Measurements from ENCODE around the gene METTL26.

The METTL26 gene

DNA sequence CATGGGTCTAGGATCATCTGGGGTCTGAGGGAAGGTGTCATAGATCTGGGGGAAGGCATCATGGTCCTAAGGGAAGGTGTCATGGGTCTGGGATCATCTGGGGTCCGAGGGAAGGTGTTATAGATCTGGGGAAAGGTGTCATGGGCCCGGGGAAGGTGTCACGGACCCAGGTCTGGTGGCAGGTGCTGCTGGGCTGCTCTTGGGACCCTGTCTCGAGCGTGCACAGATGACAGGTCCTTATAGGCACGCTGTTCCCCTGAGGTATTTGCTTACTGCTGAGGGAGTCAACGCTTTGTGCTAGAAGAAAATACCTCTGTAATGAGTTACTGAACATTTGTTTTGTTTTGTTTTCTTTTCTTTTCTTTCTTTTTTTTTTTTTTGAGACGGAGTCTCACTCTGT lies 44.9 kb downstream of the METTL26 start:
- no peak for DNase-seq (ENCODE audit: low spot score)
- in situ Hi-C loops (cut with MboI; ENCODE audit: low pct_unique_long_range_greater_than_20kb, low sequenced_read_pairs, unreplicated experiment), result no loop called here
- TF ChIP-seq, protein P1, sequence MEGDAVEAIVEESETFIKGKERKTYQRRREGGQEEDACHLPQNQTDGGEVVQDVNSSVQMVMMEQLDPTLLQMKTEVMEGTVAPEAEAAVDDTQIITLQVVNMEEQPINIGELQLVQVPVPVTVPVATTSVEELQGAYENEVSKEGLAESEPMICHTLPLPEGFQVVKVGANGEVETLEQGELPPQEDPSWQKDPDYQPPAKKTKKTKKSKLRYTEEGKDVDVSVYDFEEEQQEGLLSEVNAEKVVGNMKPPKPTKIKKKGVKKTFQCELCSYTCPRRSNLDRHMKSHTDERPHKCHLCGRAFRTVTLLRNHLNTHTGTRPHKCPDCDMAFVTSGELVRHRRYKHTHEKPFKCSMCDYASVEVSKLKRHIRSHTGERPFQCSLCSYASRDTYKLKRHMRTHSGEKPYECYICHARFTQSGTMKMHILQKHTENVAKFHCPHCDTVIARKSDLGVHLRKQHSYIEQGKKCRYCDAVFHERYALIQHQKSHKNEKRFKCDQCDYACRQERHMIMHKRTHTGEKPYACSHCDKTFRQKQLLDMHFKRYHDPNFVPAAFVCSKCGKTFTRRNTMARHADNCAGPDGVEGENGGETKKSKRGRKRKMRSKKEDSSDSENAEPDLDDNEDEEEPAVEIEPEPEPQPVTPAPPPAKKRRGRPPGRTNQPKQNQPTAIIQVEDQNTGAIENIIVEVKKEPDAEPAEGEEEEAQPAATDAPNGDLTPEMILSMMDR (IDR thresholded peaks at IDR 0.05; ENCODE audit: extremely low read depth, insufficient read depth, missing control alignments), result no peak

DNA sequence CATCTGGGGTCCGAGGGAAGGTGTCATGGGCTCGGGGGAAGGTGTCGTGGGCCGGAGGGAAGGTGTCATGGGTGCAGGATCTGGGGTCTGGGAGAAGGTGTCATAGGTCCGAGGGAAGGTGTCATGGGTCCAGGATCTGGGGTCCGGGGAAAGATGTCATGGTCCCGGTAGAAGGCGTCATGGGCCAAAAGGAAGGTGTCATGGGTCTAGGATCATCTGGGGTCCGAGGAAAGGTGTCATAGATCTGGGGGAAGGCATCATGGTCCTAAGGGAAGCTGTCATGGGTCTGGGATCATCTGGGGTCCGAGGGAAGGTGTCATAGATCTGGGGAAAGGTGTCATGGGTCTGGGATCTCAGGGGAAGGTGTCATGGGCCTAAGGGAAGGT lies 45.3 kb downstream of the METTL26 start:
- TF ChIP-seq, protein P1 (IDR thresholded peaks at IDR 0.05; ENCODE audit: extremely low read depth, insufficient read depth, missing control alignments), result no peak
- DNase-seq (ENCODE audit: low spot score), result no peak
- in situ Hi-C loops (cut with MboI; ENCODE audit: low pct_unique_long_range_greater_than_20kb, low sequenced_read_pairs, unreplicated experiment), result no loop called here

DNA sequence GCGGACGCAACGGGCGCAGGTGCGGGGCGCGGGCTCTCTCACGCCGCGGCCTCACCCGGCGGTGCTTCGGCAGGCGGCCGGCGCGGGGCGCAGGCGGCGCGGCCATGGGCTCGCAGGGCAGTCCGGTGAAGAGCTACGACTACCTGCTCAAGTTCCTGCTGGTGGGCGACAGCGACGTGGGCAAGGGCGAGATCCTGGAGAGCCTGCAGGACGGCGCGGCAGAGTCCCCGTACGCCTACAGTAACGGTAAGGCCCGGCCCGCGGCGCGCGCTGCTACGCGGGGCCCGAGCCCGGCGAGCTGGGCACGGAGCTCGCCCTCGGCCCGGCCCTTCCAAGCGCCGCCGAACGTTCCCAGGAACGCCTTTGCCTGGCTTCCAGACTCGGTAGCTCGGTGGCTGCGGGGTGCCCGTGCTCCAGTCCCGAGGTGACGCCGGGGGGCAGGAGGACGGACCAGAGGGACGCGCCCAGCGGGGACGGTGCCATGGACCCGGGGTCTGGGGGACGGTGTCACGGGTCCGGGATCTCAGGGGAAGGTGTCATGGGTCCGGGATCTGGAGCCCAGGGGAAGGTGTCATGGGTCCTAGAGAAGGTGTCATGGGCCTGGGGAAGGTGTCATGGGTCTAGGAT lies 45.8 kb downstream of the METTL26 start:
- DNase-seq (ENCODE audit: low spot score), result no peak
- TF ChIP-seq, protein P1 (IDR thresholded peaks at IDR 0.05; ENCODE audit: extremely low read depth, insufficient read depth, missing control alignments), result peak; percentile 44
- in situ Hi-C loops (cut with MboI; ENCODE audit: low pct_unique_long_range_greater_than_20kb, low sequenced_read_pairs, unreplicated experiment), result no loop called here

DNA sequence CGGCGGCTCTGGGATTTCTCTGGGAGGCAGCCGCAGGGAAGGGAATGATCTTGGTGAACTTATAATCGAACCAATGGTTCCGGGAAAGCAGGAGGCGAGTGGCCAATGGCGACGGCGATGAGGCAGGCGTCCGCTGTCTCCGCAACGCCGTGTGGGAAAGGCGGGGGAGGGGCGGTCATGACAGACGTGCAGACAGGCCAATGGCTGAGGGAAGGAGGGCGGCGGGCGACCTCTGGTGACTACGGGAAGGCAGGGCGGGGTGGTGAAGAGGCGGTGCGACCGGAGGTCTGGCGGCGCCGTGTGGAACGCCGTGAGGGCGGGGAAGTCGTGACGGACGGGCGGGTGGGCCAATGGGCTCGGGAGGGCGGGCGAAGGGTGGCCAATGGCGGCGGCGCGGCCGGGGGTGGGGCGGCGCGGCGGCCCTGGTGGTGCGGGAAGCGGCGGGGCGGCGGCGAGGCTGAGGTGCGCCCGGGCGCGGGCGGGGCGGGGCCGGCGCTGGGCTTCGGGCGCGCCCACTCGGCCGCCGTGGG lies 46.4 kb downstream of the METTL26 start, which contains the start of gene RAB40C:
Gene RAB40C, plus strand, starts transcription at position 409 of the 530 bp plus-strand sequence. CDS start 226 bp downstream, outside the sequence.
- TF ChIP-seq, protein P1 (IDR thresholded peaks at IDR 0.05; ENCODE audit: extremely low read depth, insufficient read depth, missing control alignments), result peak; percentile 18
- peak; percentile 100 for DNase-seq (ENCODE audit: low spot score)
- in situ Hi-C loops (cut with MboI; ENCODE audit: low pct_unique_long_range_greater_than_20kb, low sequenced_read_pairs, unreplicated experiment), result no loop called here

DNA sequence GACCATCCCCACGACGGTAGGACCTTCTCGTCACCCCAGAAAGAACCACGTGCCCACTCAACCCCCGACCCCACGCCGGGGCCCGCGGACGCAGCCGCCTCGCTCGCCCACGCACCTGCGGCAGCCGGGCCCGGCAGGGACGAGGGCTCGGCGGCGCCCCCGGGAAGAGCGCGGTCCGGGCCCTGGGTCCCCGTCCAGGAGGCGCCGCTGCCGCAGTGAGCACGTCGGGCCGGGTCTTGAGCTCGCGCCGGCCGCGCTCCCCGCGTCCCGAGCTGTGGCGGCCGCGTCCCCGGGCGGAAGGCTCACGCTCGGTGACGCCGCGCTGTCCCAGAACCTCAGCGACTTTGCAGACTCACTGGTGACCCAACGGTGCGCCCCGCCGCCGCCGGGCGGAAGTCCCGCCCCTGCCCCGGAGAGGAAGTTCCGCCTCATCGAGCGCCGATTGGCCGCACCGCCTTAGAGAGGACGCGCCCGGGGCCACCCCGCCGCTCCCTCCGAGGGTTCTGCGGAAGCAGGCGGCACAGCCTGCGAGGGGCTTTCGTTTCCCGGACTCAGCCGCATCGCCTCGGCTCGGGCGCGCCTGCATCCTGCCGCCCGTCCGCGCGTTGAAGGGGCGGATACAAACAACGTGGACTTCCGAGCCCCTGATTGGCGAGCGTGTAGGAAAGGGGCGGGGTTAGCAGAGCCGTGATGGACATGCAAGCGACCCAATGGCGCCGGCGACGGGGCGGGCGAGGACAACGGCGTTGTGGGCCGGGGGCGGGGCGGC lies 47.0 kb downstream of the METTL26 start:
- DNase-seq (ENCODE audit: low spot score), result peak; percentile 95
- in situ Hi-C loops (cut with MboI; ENCODE audit: low pct_unique_long_range_greater_than_20kb, low sequenced_read_pairs, unreplicated experiment), result no loop called here
- TF ChIP-seq, protein P1 (IDR thresholded peaks at IDR 0.05; ENCODE audit: extremely low read depth, insufficient read depth, missing control alignments), result no peak

DNA sequence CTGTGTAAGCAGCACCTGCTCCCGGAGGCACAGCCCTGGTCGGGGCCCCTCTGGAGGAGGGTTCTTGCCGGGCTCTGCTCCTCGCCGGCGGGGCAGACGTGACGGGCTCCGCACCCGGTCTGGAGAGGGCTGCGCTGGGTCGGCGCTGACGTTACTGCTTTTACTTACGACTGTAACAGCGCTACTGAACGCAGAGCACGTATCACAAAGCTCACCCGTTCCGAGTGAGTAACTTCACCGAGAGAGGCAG lies 47.5 kb downstream of the METTL26 start:
- in situ Hi-C loops (cut with MboI; ENCODE audit: low pct_unique_long_range_greater_than_20kb, low sequenced_read_pairs, unreplicated experiment), result no loop called here
- no peak for DNase-seq (ENCODE audit: low spot score)
- TF ChIP-seq, protein P1 (IDR thresholded peaks at IDR 0.05; ENCODE audit: extremely low read depth, insufficient read depth, missing control alignments), result no peak
